Osteoblast (primary cell): Measurements from ENCODE around the gene SIX2. TPM values are rescaled to one million over a fixed set of nuclear protein-coding genes. Genes with fewer than 3 reads are reported as not detected.

ENCODE experiments used
- DNase-seq: peaks from one replicate; pipeline ENCODE4 v3.0.0; 2011; ENCODE audit warnings: low spot score, mixed read lengths; ENCODE audit not compliant: insufficient read length; ENCODE audit errors: missing footprints
- H2AFZ ChIP-seq: 2 replicates; pipeline ENCODE4 v1.6.0; 2011; ENCODE audit warnings: mild to moderate bottlenecking, low read length
- H3K27ac ChIP-seq: 2 replicates; pipeline ENCODE4 v1.5.1; 2011; ENCODE audit warnings: mild to moderate bottlenecking, low read depth, low read length, moderate library complexity
- H3K27me3 ChIP-seq: 2 replicates; pipeline ENCODE4 v1.6.0; 2012; ENCODE audit warnings: mild to moderate bottlenecking, control low read depth, inconsistent platforms, low read length, moderate library complexity; ENCODE audit not compliant: insufficient read depth
- H3K36me3 ChIP-seq: 2 replicates; pipeline ENCODE4 v1.5.1; 2011; ENCODE audit warnings: mild to moderate bottlenecking, low read length, control low read depth, moderate library complexity; ENCODE audit not compliant: insufficient read depth
- H3K4me1 ChIP-seq: 2 replicates; pipeline ENCODE4 v1.5.1; 2011; ENCODE audit warnings: mild to moderate bottlenecking, low read length, control low read depth, moderate library complexity; ENCODE audit not compliant: insufficient read depth
- H3K4me2 ChIP-seq: 2 replicates; pipeline ENCODE4 v1.6.0; 2011; ENCODE audit warnings: mild to moderate bottlenecking, low read length; ENCODE audit not compliant: insufficient read depth
- H3K4me3 ChIP-seq: fragments of 200-600 bp; sonication (generic); 3 replicates; pipeline ENCODE4 v1.5.1; 2012; ENCODE audit warnings: mild to moderate bottlenecking, low read length, inconsistent platforms; ENCODE audit not compliant: insufficient read depth
- H3K79me2 ChIP-seq: 2 replicates; pipeline ENCODE4 v1.6.0; 2012; ENCODE audit warnings: mild to moderate bottlenecking, low read length, control low read depth, inconsistent platforms; ENCODE audit not compliant: insufficient read depth
- H3K9me3 ChIP-seq: 2 replicates; pipeline ENCODE4 v1.5.1; 2011; ENCODE audit warnings: low read depth, low read length, control low read depth
- H4K20me1 ChIP-seq: 2 replicates; pipeline ENCODE4 v1.6.0; 2012; ENCODE audit warnings: mild to moderate bottlenecking, low read length, control low read depth; ENCODE audit not compliant: insufficient read depth
- total RNA-seq: library from RNA; depleted of rRNA; stranded (reverse); fragments of >200 nt; gene quantifications from 2 replicates; pipeline ENCODE4 v1.2.3, GENCODE V29; 2012
- TF ChIP-seq, protein P1 (sequence below): IDR thresholded peaks from 2 replicates; pipeline ENCODE4 v1.5.1; 2011; ENCODE audit warnings: mild to moderate bottlenecking, low read depth, low read length, moderate library complexity; ENCODE audit errors: extremely low read depth

The SIX2 gene
- total RNA-seq, 1 donor, result 14.8 TPM

GRCh38 chr2:45033302-45033701 is 24.1 kb upstream of the SIX2 start:
- H3K27me3 ChIP-seq, result no peaks in the 10 kb centered on the region
- TF ChIP-seq, protein P1, sequence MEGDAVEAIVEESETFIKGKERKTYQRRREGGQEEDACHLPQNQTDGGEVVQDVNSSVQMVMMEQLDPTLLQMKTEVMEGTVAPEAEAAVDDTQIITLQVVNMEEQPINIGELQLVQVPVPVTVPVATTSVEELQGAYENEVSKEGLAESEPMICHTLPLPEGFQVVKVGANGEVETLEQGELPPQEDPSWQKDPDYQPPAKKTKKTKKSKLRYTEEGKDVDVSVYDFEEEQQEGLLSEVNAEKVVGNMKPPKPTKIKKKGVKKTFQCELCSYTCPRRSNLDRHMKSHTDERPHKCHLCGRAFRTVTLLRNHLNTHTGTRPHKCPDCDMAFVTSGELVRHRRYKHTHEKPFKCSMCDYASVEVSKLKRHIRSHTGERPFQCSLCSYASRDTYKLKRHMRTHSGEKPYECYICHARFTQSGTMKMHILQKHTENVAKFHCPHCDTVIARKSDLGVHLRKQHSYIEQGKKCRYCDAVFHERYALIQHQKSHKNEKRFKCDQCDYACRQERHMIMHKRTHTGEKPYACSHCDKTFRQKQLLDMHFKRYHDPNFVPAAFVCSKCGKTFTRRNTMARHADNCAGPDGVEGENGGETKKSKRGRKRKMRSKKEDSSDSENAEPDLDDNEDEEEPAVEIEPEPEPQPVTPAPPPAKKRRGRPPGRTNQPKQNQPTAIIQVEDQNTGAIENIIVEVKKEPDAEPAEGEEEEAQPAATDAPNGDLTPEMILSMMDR, result no peak
- H3K9me3 ChIP-seq, result no peaks in the 10 kb centered on the region
- no peak overlapping the region for H3K4me3 ChIP-seq
- no peaks in the 10 kb centered on the region for H3K36me3 ChIP-seq
- no peak for DNase-seq
- no peak overlapping the region for H3K27ac ChIP-seq
- no peak overlapping the region for H2AFZ ChIP-seq
- H3K79me2 ChIP-seq, result no peaks in the 10 kb centered on the region
- no peak overlapping the region for H3K4me2 ChIP-seq
- no peaks in the 10 kb centered on the region for H3K4me1 ChIP-seq
- no peaks in the 10 kb centered on the region for H4K20me1 ChIP-seq

- Histone ChIP-seq H3K27ac (no peak overlapping the region), H3K4me1 (peaks cover 2% of the 10 kb centered on the region), H3K36me3 (no peaks in the 10 kb centered on the region), H3K9me3 (no peaks in the 10 kb centered on the region), H2AFZ (no peak overlapping the region), H3K4me2 (no peak overlapping the region), H3K4me3 (no peak overlapping the region), H3K79me2 (no peaks in the 10 kb centered on the region), H3K27me3 (no peaks in the 10 kb centered on the region), H4K20me1 (no peaks in the 10 kb centered on the region)
- DNase-seq, result no peak
- TF ChIP-seq, protein P1, result no peak
These were observed 21.8 kb upstream of the SIX2 start for GRCh38 chr2:45031028-45031427.

DNA sequence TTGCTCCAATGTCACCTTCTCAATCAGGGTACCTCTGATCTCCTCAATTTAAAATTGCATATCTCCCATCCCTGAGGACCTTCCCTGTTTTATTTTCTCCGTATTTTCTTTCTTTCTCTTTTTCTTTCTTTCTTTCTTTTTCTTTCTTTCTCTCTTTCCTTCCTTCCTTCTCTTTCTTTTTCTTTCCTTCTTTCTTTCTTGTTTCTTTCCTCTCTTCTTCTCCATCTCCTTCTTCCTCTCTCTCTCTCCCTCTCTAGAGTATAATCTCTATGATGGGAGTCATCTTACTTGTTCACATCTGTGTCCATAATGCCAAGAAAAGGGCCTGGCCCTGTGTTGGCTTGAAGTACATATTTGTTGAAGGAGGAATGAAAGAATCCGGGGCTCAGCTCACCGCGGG is 21.3 kb upstream of the SIX2 start:
- Histone ChIP-seq H3K79me2 (no peaks in the 10 kb centered on the region), H3K27ac (no peak overlapping the region), H4K20me1 (no peaks in the 10 kb centered on the region), H3K9me3 (no peaks in the 10 kb centered on the region), H3K27me3 (no peaks in the 10 kb centered on the region), H3K4me1 (peaks cover 2% of the 10 kb centered on the region), H3K4me2 (no peak overlapping the region), H3K36me3 (no peaks in the 10 kb centered on the region), H3K4me3 (no peak overlapping the region), H2AFZ (no peak overlapping the region)
- no peak for DNase-seq
- TF ChIP-seq, protein P1, result no peak

GRCh38 chr2:45029215-45029614 is 20.0 kb upstream of the SIX2 start:
- Histone ChIP-seq H3K27me3 (no peaks in the 10 kb centered on the region), H2AFZ (no peak overlapping the region), H3K79me2 (no peaks in the 10 kb centered on the region), H3K4me3 (no peak overlapping the region), H3K4me2 (no peak overlapping the region), H3K9me3 (no peaks in the 10 kb centered on the region), H4K20me1 (no peaks in the 10 kb centered on the region), H3K36me3 (no peaks in the 10 kb centered on the region), H3K27ac (no peak overlapping the region), H3K4me1 (peaks cover 12% of the 10 kb centered on the region)
- TF ChIP-seq, protein P1, result no peak
- DNase-seq, result no peak
